Tibial nerve (tissue), 4 donors: ENCODE data around the gene RBMS3.

Experiments used
- CTCF ChIP-seq, 5 experiments: fragments of 200-600 bp in 3 of 5; fragments of 450-650 bp in 2 of 5; sonication (generic) in 3 of 5; IDR thresholded peaks; one replicate each; pipeline ENCODE4 v1.5.1; 2016 to 2019; ENCODE audit warnings: antibody characterized with exemption in 5 of 5, mild to moderate bottlenecking in 3 of 5, moderate library complexity in 2 of 5
- EP300 ChIP-seq, 2 donors: sonication (generic); formaldehyde crosslinking; IDR thresholded peaks; one replicate each; pipeline ENCODE4 v1.6.1; 2017; ENCODE audit warnings: antibody characterized with exemption in 2 of 2, mild to moderate bottlenecking in 1 of 2
- POLR2A ChIP-seq, 2 donors: fragments of 450-650 bp; IDR thresholded peaks; one replicate each; pipeline ENCODE4 v1.6.1; 2017; ENCODE audit warnings: antibody characterized with exemption in 2 of 2, mild to moderate bottlenecking in 2 of 2, moderate library complexity in 2 of 2

GRCh38 chr3:29593802-29594201 lies 312.9 kb downstream of the RBMS3 start:
- TF ChIP-seq CTCF (IDR thresholded peaks at IDR 0.05) (no peak), POLR2A (IDR thresholded peaks at IDR 0.05) (no peak), EP300 (IDR thresholded peaks at IDR 0.05) (no peak)
